HG03571 (cell line): Measurements from ENCODE around the gene HNMT.
"Not testable (repeated sequence)": the region's sequence is repeated elsewhere in the genome, so short reads cannot be mapped to it uniquely, and the experiment has no call there.

ENCODE experiments used
- ATAC-seq: cut with Tn5 transposase; IDR thresholded peaks from one replicate; pipeline ENCODE4 v1.9.1; 2021; ENCODE audit not compliant: unreplicated experiment

The HNMT gene

GRCh38 chr2:137973280-137973679, 9.0 kb downstream of the HNMT start:
- ATAC-seq, result no peak

GRCh38 chr2:137975280-137976271, 11.3 kb downstream of the HNMT start:
- no peak for ATAC-seq

- ATAC-seq, result no peak
Observed at GRCh38 chr2:137976274-137976673, 12.0 kb downstream of the HNMT start.

- ATAC-seq, result no peak
Observed at GRCh38 chr2:137977790-137978189, 13.5 kb downstream of the HNMT start.

- no peak for ATAC-seq
Observed at GRCh38 chr2:137980459-137980858, 16.2 kb downstream of the HNMT start.

GRCh38 chr2:137981112-137981656, 16.9 kb downstream of the HNMT start:
- no peak for ATAC-seq

GRCh38 chr2:137983581-137983980, 19.3 kb downstream of the HNMT start:
- no peak for ATAC-seq

- no peak for ATAC-seq
Observed at GRCh38 chr2:137986268-137986667, 22.0 kb downstream of the HNMT start.

GRCh38 chr2:137987011-137987410, 22.7 kb downstream of the HNMT start:
- no peak for ATAC-seq

GRCh38 chr2:137991078-137991477, 26.8 kb downstream of the HNMT start:
- ATAC-seq, result no peak

GRCh38 chr2:137992039-137992646, 27.9 kb downstream of the HNMT start:
- no peak for ATAC-seq

- ATAC-seq, result not testable (repeated sequence)
Observed at GRCh38 chr2:137993715-137994476, 29.6 kb downstream of the HNMT start.

GRCh38 chr2:137995368-137995767, 31.1 kb downstream of the HNMT start:
- not testable (repeated sequence) for ATAC-seq

- not testable (repeated sequence) for ATAC-seq
Observed at GRCh38 chr2:137996158-137996557, 31.9 kb downstream of the HNMT start.

GRCh38 chr2:137997733-137998132, 33.5 kb downstream of the HNMT start:
- no peak for ATAC-seq

GRCh38 chr2:137998503-137998902, 34.2 kb downstream of the HNMT start:
- no peak for ATAC-seq

- no peak for ATAC-seq
Observed at GRCh38 chr2:137999273-137999672, 35.0 kb downstream of the HNMT start.

- no peak for ATAC-seq
Observed at GRCh38 chr2:138000009-138000408, 35.7 kb downstream of the HNMT start.

GRCh38 chr2:138000796-138001195, 36.5 kb downstream of the HNMT start:
- ATAC-seq, result no peak

- no peak for ATAC-seq
Observed at GRCh38 chr2:138003411-138003810, 39.1 kb downstream of the HNMT start.

- no peak for ATAC-seq
Observed at GRCh38 chr2:138007431-138007830, 43.2 kb downstream of the HNMT start.
